ENCODE results near the gene CGB8. TPM values are rescaled to one million over a fixed set of nuclear protein-coding genes. Genes with fewer than 3 reads are reported as not detected.

The CGB8 gene
- total RNA-seq, 1 experiment from 2014 or later, result not detected

DNA sequence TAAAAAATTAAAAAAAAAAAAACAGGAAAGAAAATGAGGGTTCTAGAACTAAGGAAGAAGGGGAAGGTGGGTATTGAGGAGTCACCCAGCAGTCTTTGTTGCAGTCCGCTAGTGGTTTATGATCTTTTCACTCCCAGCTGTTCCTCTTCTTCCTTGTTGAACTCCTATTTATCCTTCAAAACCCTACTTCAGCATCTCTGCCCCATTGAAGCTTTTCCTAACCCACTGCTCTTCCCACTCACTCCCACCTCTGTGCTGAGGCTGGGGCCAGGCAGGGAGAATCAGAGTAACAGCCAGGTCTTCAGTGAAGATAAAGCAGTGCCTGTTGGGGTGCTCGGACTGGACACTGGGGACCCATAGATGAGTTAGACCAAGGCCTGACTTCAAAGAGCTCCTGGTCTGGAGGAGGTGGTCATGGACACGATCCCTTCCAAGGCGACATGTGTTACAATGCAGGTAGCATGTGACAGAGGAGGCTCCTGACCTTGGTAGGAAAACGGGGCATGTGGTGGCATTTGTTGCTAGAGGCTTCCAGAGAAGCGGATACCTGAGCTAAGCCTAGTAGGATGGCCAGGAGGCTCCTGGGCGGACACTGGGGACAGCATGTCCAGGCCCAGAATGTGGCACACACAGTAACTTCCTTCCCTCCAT, 43.8 kb downstream of the CGB8 start:
- intact Hi-C loops (cut with micrococcal nuclease; ENCODE audit: unreplicated experiment), result no loop called here
- Histone ChIP-seq H3K4me3 (ENCODE audit: low read depth, low read length, poor library complexity, severe bottlenecking) (no peak overlapping the region), H3K27ac (ENCODE audit: low read depth, low read length, poor library complexity, severe bottlenecking) (no peak overlapping the region), H3K36me3 (ENCODE audit: insufficient read depth, low read length, poor library complexity, severe bottlenecking) (peaks cover 63% of the 10 kb centered on the region), H3K4me1 (ENCODE audit: insufficient read depth, low read length, poor library complexity, severe bottlenecking) (no peaks in the 10 kb centered on the region), H3K27me3 (replicated peaks; ENCODE audit: insufficient read depth, low read depth, low read length, poor library complexity) (no peaks in the 10 kb centered on the region), H3K9me3 (ENCODE audit: low read depth, low read length, poor library complexity, severe bottlenecking) (no peaks in the 10 kb centered on the region)
- TF ChIP-seq EZH2 (IDR thresholded peaks at IDR 0.05; ENCODE audit: borderline replicate concordance, low read depth, low read length, poor library complexity, severe bottlenecking), result no peak
- TF ChIP-seq, protein P1, sequence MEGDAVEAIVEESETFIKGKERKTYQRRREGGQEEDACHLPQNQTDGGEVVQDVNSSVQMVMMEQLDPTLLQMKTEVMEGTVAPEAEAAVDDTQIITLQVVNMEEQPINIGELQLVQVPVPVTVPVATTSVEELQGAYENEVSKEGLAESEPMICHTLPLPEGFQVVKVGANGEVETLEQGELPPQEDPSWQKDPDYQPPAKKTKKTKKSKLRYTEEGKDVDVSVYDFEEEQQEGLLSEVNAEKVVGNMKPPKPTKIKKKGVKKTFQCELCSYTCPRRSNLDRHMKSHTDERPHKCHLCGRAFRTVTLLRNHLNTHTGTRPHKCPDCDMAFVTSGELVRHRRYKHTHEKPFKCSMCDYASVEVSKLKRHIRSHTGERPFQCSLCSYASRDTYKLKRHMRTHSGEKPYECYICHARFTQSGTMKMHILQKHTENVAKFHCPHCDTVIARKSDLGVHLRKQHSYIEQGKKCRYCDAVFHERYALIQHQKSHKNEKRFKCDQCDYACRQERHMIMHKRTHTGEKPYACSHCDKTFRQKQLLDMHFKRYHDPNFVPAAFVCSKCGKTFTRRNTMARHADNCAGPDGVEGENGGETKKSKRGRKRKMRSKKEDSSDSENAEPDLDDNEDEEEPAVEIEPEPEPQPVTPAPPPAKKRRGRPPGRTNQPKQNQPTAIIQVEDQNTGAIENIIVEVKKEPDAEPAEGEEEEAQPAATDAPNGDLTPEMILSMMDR (conservative IDR thresholded peaks at IDR 0.05; ENCODE audit: low read depth, low read length), result no peak
- DNase-seq (ENCODE audit: low spot score), result no peak
- ChIA-PET POLR2A (ENCODE audit: low non-redundant PET) (no interaction called here), CTCF (no interaction called here)
- no TSS peak for BruUV-seq (replicated peaks)

DNA sequence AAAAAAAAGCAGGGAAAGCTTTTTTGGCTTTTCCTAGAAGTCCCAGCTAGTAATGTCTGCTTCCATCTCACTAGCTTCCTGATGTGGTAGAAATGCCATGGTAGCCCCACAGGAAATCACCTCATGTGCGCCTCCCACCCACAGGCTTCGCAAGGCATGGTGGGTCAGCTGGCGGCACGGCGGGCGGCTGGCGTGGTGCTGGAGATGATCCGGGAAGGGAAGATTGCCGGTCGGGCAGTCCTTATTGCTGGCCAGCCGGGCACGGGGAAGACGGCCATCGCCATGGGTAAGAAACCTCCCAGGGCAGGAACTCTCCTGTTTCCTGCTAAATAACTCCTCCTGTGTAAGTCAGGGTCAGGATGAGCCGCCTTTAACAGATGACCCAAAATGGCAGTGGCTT, 44.8 kb downstream of the CGB8 start:
- ChIA-PET CTCF (interaction anchor here (0.6 kb wide), 2 partner anchors 101 to 561 kb away, joined by 3 to 10 read pairs; no protein-coding TSS in a partner anchor), POLR2A (ENCODE audit: low non-redundant PET) (no interaction called here)
- no peak for TF ChIP-seq EZH2 (IDR thresholded peaks at IDR 0.05; ENCODE audit: borderline replicate concordance, low read depth, low read length, poor library complexity, severe bottlenecking)
- TF ChIP-seq, protein P1 (conservative IDR thresholded peaks at IDR 0.05; ENCODE audit: low read depth, low read length), result no peak
- Histone ChIP-seq H3K36me3 (ENCODE audit: insufficient read depth, low read length, poor library complexity, severe bottlenecking) (peaks cover 55% of the 10 kb centered on the region), H3K9me3 (ENCODE audit: low read depth, low read length, poor library complexity, severe bottlenecking) (no peaks in the 10 kb centered on the region), H3K27me3 (replicated peaks; ENCODE audit: insufficient read depth, low read depth, low read length, poor library complexity) (no peaks in the 10 kb centered on the region), H3K27ac (ENCODE audit: low read depth, low read length, poor library complexity, severe bottlenecking) (no peak overlapping the region), H3K4me1 (ENCODE audit: insufficient read depth, low read length, poor library complexity, severe bottlenecking) (peaks cover 4% of the 10 kb centered on the region), H3K4me3 (ENCODE audit: low read depth, low read length, poor library complexity, severe bottlenecking) (no peak overlapping the region)
- intact Hi-C loops (cut with micrococcal nuclease; ENCODE audit: unreplicated experiment), result no loop called here
- no TSS peak for BruUV-seq (replicated peaks)
- DNase-seq (ENCODE audit: low spot score), result no peak

DNA sequence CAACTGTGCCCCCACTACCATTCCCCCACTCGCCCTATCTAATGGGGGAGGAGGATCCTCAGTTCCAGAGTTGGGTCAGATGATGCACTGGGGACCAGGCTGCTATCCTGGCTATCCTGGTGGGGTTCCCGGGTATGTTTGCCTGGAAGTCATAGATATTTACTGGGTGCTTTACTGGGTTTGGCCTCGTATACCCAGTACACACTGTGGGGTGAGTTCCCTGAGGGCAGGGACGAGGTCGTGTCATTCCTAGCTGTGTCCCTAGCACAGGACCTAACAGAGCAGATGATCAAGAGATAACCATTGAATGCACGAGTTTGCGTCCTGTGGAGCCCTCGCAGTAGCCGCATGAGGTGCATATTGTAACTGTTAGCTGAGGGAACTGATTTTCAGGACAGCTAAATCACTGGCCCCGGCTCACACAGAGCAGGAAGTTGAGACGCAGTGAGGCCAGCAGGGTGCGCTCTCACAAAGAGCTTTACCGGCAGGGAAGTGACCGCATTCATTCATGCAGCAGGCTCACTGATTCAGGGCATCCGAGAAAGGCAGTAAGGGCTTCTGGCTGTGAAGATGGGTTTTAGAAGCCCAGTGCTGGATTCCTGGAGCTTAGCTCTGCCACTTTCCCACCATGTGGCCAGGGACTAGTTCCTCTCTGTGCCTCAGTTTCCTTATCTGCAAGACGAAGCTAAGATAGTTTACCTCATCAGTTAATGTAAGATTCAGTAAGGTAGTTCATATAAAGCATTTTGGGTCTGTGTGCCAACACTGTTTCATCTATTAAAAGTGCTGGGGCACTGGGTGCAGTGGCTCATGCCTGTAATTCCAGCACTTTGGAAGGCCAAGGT, 49.2 kb downstream of the CGB8 start:
- POLR2A ChIA-PET (ENCODE audit: low non-redundant PET), result no interaction called here
- Histone ChIP-seq H3K27me3 (replicated peaks; ENCODE audit: insufficient read depth, low read depth, low read length, poor library complexity) (no peaks in the 10 kb centered on the region), H3K9me3 (ENCODE audit: low read depth, low read length, poor library complexity, severe bottlenecking) (no peaks in the 10 kb centered on the region), H3K27ac (ENCODE audit: low read depth, low read length, poor library complexity, severe bottlenecking) (no peak overlapping the region), H3K4me1 (ENCODE audit: insufficient read depth, low read length, poor library complexity, severe bottlenecking) (peaks cover 10% of the 10 kb centered on the region), H3K4me3 (ENCODE audit: low read depth, low read length, poor library complexity, severe bottlenecking) (no peak overlapping the region), H3K36me3 (ENCODE audit: insufficient read depth, low read length, poor library complexity, severe bottlenecking) (peaks cover 32% of the 10 kb centered on the region)
- no TSS peak for BruUV-seq (replicated peaks)
- no peak for TF ChIP-seq EZH2 (IDR thresholded peaks at IDR 0.05; ENCODE audit: borderline replicate concordance, low read depth, low read length, poor library complexity, severe bottlenecking)
- TF ChIP-seq, protein P1 (conservative IDR thresholded peaks at IDR 0.05; ENCODE audit: low read depth, low read length), result peak; percentile 94
- intact Hi-C loops (cut with micrococcal nuclease; ENCODE audit: unreplicated experiment), result no loop called here
- DNase-seq (ENCODE audit: low spot score), result peak; percentile 89
- CTCF ChIA-PET, result interaction anchor here (0.5 to 1.3 kb wide), 13 partner anchors 18 to 892 kb away, joined by 3 to 11 read pairs (median 4); no protein-coding TSS in a partner anchor
